Umbilical cord (tissue), 2 donors: ENCODE data around the gene REM2. TPM values are rescaled to one million over a fixed set of nuclear protein-coding genes. Genes with fewer than 3 reads are reported as not detected.

ENCODE experiments used
- DNase-seq: peaks from one replicate; pipeline ENCODE4 v3.0.0-alpha.2; 2015; ENCODE audit warnings: low spot score
- total RNA-seq: library from RNA; depleted of rRNA; stranded (reverse); fragments of >200 nt; gene quantifications from one replicate; pipeline ENCODE4 v1.2.3, GENCODE V29; 2014; ENCODE audit warnings: low replicate concordance; ENCODE audit not compliant: insufficient read depth

REM2 gene
- total RNA-seq, 1 donor from 2014 or later = not detected

DNA sequence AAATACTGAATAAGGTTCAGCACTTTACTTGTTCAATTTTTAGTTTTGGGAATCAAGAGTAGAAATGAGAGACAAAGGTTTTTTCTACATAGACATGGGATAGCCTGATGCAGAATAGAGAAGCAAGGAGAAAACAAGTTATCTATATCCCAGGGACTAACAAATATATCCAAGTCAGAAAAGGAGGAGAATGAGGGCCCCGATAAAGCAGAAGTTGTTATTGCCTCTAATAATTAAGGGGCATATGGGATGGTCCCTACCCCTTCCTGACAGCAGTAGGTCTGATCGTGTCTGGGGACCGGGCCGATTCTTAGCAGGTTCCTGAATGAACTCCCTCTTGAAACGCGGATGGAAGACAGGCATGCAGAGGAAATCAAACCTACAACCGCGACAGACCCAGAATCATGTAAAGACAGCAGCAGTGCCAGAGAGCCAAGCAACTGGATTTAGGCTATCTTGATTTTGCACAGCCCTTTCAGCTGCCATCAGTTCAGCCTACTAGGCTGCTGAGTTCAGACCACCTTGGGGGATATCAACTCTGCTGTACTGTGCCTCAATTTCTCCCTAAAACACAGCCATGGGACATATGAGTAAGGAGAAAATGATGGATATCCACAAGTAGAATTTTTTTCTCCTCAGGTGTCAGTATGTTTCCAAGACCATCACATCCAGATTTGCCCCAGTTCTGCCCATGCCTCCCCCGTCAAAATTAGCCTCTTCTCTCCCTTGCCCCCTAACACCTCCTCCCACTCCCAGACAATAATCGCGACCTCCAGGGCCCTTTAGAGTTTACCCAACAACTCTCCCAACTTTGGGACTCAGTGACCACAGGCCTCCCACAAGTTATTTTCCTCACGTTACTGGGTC lies 45.4 kb downstream of the REM2 start:
- DNase-seq = peak; percentile 17

GRCh38 chr14:22929104-22929960 lies 46.3 kb downstream of the REM2 start, which contains the start of gene PRMT5:
Gene PRMT5 (minus strand): TSS chr14:22929376. CDS start chr14:22929361, 15 bp downstream.
- peak; percentile 100 for DNase-seq

DNA sequence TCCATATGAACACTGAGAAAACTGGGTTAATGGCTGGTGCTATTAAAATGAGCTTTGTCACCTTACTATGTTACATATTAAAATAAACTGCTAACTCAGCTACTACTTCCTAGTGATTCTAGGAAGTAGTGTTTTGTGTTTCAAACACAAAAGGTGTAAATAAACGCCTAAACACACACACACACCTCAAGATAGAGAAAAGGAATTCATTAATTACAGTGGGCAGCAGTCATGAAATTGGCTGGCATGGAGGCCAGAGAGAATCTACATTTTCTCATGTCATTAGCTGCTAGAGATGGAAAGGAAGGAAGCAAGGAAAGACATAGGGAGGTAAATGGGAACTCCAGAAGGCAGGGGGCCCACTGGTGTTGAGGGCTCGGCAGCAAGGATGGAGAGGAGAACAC lies 46.9 kb downstream of the REM2 start:
- DNase-seq = no peak

DNA sequence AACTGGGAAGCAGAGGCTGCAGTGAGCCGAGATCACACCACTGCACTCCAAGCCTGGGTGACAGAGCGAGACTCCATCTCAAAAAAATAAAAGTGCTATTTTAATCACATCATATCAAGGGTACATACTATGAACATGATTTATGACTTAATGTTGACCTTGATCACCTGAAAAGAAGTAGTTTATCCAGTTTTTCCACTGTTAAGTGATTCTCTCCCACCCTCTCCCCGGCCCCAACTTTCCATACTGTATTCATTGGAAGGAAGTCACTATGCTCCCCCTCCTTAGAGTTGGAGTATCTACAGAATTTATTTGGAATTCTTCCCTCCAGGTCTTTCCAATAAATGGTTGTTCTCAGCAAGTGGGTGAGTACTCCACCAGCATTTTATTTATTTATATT lies 49.1 kb downstream of the REM2 start:
- no peak for DNase-seq

GRCh38 chr14:22935156-22935555 lies 52.1 kb downstream of the REM2 start:
- DNase-seq = no peak

Other genes with a start within 250 kb of the REM2 start
- gene OR6J1, start 238.9 kb upstream of the REM2 start, total RNA-seq = 0.72 TPM
- 20.7 TPM for gene OXA1L, start 116.5 kb upstream of the REM2 start, total RNA-seq
- gene SLC7A7, start 67.8 kb upstream of the REM2 start, total RNA-seq = 4.8 TPM
- gene MRPL52, start 53.3 kb upstream of the REM2 start, total RNA-seq = 22.4 TPM
- 103 TPM for gene MMP14, start 46.6 kb upstream of the REM2 start, total RNA-seq
- gene LRP10, start 11.5 kb upstream of the REM2 start, total RNA-seq = 22.9 TPM
- 56.8 TPM for gene RBM23, start 35.9 kb downstream of the REM2 start, total RNA-seq
- 86.9 TPM for gene PRMT5, start 46.2 kb downstream of the REM2 start, total RNA-seq
- gene HAUS4, start 73.9 kb downstream of the REM2 start, total RNA-seq = 27.0 TPM
- gene AJUBA, start 99.3 kb downstream of the REM2 start, total RNA-seq = 69.1 TPM
- 12.3 TPM for gene C14orf93, start 126.9 kb downstream of the REM2 start, total RNA-seq
- 100 TPM for gene PSMB5, start 151.7 kb downstream of the REM2 start, total RNA-seq
- gene PSMB11, start 159.0 kb downstream of the REM2 start, total RNA-seq = 2.2 TPM
- 5.3 TPM for gene CDH24, start 174.3 kb downstream of the REM2 start, total RNA-seq
- 52.5 TPM for gene ACIN1, start 211.9 kb downstream of the REM2 start, total RNA-seq
- gene C14orf119, start 212.3 kb downstream of the REM2 start, total RNA-seq = 15.4 TPM
- gene CIROP, start 221.8 kb downstream of the REM2 start, total RNA-seq = 0.72 TPM
- 6.0 TPM for gene CEBPE, start 236.0 kb downstream of the REM2 start, total RNA-seq